Breast epithelium (tissue), 4 donors: Measurements from ENCODE around the gene MAZ. TPM values are rescaled to one million over a fixed set of nuclear protein-coding genes. Genes with fewer than 3 reads are reported as not detected.

Source experiments
- DNase-seq, 2 donors: peaks; one replicate each; pipeline ENCODE4 v3.0.0-alpha.2; 2019; ENCODE audit warnings: low spot score in 2 of 2
- H3K27ac ChIP-seq, 2 donors: fragments of 200-600 bp; sonication (generic) in 1 of 2; one replicate each; pipeline ENCODE4 v1.5.1; 2016 to 2019; ENCODE audit warnings: mild to moderate bottlenecking in 1 of 2
- H3K27me3 ChIP-seq, 2 donors: fragments of 200-600 bp; sonication (generic) in 1 of 2; one replicate each; pipeline versions ENCODE4 v1.5.1 to v1.6.0; 2017 to 2019; ENCODE audit warnings: control low read depth in 1 of 2, mild to moderate bottlenecking in 1 of 2
- H3K36me3 ChIP-seq: fragments of 200-600 bp; one replicate; pipeline ENCODE4 v1.5.1; 2019
- H3K4me1 ChIP-seq, 2 donors: fragments of 200-600 bp; sonication (generic); one replicate each; pipeline ENCODE4 v1.5.1; 2016 to 2019; ENCODE audit warnings: control low read depth in 1 of 2
- H3K4me3 ChIP-seq, 3 donors: fragments of 200-600 bp; sonication (generic); 1 replicate in 2 of 3; 2 replicates in 1 of 3; pipeline ENCODE4 v1.5.1; 2016 to 2019; ENCODE audit warnings: mild to moderate bottlenecking in 3 of 3, moderate library complexity in 2 of 3
- H3K9me3 ChIP-seq, 2 donors: fragments of 200-600 bp; sonication (generic) in 1 of 2; one replicate each; pipeline ENCODE4 v1.5.1; 2016 to 2019; ENCODE audit warnings: control low read depth in 1 of 2
- POLR2A ChIP-seq: fragments of 450-650 bp; IDR thresholded peaks from one replicate; pipeline ENCODE4 v1.6.1; 2016; ENCODE audit warnings: antibody characterized with exemption, mild to moderate bottlenecking, moderate library complexity
- POLR2AphosphoS5 ChIP-seq, 3 donors: sonication (generic); formaldehyde crosslinking; IDR thresholded peaks; one replicate each; pipeline ENCODE4 v1.6.1; 2017; ENCODE audit warnings: antibody characterized with exemption in 3 of 3
- intact Hi-C: fragments of 100-400 bp; cut with DNase I; formaldehyde crosslinking; loops from one replicate; pipeline ENCODE4 v1.15.1; 2023; ENCODE audit warnings: low total_unique reads
- total RNA-seq, 3 donors: library from RNA; depleted of rRNA; stranded (reverse); fragments of >200 nt; gene quantifications; one replicate each; pipeline ENCODE4 v1.1.0, GENCODE V29; 2016
- TF ChIP-seq, protein P1 (sequence below), 3 donors: fragments of 450-650 bp; IDR thresholded peaks; one replicate each; pipeline ENCODE4 v1.5.1; 2016 to 2017; ENCODE audit warnings: antibody characterized with exemption in 3 of 3, mild to moderate bottlenecking in 3 of 3, moderate library complexity in 3 of 3

The MAZ gene
- total RNA-seq, 3 donors from 2014 or later: 49.3 to 61.9 (median 60.0) TPM

DNA sequence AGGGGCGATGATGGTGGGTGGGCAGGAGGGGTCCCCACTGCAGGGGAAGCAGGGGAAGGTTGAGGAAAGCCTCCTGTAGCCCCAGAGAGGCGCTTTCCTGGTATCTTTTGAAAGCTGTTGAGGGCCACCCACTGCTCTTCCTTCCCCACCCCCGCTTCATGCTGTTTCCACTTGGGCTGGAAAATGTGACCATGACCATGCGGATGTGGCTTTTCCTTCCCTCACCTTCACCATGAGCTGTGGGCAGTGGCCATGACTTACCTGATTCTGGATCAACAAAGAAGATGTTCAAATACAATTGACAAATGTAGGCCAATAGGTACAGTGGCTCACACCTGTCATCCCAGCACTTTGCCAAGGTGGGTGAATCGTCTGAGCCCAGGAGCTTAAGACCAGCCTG, 27.8 kb downstream of the MAZ start:
- intact Hi-C loops: no loop called here

GRCh38 chr16:29835926-29836325, 29.6 kb downstream of the MAZ start:
- H3K4me1 ChIP-seq: no peaks in the 10 kb centered on the region
- no peaks in the 10 kb centered on the region for H3K27me3 ChIP-seq
- no peak overlapping the region for H3K4me3 ChIP-seq
- DNase-seq: no peak
- H3K27ac ChIP-seq: no peak overlapping the region
- intact Hi-C loops: no loop called here
- no peaks in the 10 kb centered on the region for H3K9me3 ChIP-seq
- H3K36me3 ChIP-seq: peaks cover 5% of the 10 kb centered on the region
- TF ChIP-seq POLR2A: no peak
- no peak for TF ChIP-seq POLR2AphosphoS5 (IDR thresholded peaks at IDR 0.05)
- TF ChIP-seq, protein P1, sequence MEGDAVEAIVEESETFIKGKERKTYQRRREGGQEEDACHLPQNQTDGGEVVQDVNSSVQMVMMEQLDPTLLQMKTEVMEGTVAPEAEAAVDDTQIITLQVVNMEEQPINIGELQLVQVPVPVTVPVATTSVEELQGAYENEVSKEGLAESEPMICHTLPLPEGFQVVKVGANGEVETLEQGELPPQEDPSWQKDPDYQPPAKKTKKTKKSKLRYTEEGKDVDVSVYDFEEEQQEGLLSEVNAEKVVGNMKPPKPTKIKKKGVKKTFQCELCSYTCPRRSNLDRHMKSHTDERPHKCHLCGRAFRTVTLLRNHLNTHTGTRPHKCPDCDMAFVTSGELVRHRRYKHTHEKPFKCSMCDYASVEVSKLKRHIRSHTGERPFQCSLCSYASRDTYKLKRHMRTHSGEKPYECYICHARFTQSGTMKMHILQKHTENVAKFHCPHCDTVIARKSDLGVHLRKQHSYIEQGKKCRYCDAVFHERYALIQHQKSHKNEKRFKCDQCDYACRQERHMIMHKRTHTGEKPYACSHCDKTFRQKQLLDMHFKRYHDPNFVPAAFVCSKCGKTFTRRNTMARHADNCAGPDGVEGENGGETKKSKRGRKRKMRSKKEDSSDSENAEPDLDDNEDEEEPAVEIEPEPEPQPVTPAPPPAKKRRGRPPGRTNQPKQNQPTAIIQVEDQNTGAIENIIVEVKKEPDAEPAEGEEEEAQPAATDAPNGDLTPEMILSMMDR (IDR thresholded peaks at IDR 0.05): no peak

More for the DNA sequence above, 27.8 kb downstream of the MAZ start:
- Histone ChIP-seq H3K27ac (no peak overlapping the region), H3K4me1 (no peaks in the 10 kb centered on the region), H3K36me3 (no peaks in the 10 kb centered on the region), H3K27me3 (no peaks in the 10 kb centered on the region), H3K9me3 (no peaks in the 10 kb centered on the region), H3K4me3 (no peak overlapping the region)
- DNase-seq: no peak
- TF ChIP-seq, protein P1 (IDR thresholded peaks at IDR 0.05): no peak
- no peak for TF ChIP-seq POLR2A
- no peak for TF ChIP-seq POLR2AphosphoS5 (IDR thresholded peaks at IDR 0.05)

- peaks cover 5% of the 10 kb centered on the region for H3K36me3 ChIP-seq
- no peak for DNase-seq
Observed at GRCh38 chr16:29836623-29837022, 30.3 kb downstream of the MAZ start.

DNA sequence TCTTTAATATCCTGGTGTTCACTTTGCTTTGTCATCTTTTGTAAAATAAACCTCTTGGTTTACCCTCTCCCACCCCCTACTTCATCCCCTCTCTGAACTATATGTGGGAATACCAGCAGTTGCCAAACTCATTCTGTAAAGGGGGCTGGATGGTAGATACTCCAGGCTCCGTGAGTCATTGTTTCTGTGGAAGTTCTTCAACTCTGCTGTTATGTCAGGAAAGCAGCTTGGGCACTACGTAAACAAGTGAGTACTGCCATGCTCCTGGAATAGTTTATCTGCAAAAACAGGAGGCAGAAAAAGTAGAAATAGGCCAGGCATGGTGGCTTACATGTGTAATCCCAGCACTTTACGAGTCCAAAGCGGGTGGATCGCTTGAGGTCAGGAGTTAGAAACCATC, 31.5 kb downstream of the MAZ start:
- H3K36me3 ChIP-seq: peaks cover 5% of the 10 kb centered on the region
- no peak overlapping the region for H3K27ac ChIP-seq
- no peak for TF ChIP-seq POLR2A
- TF ChIP-seq POLR2AphosphoS5 (IDR thresholded peaks at IDR 0.05): no peak
- TF ChIP-seq, protein P1 (IDR thresholded peaks at IDR 0.05): no peak
- intact Hi-C loops: no loop called here
- H3K4me3 ChIP-seq: no peak overlapping the region
- no peaks in the 10 kb centered on the region for H3K4me1 ChIP-seq
- H3K27me3 ChIP-seq: no peaks in the 10 kb centered on the region
- H3K9me3 ChIP-seq: no peaks in the 10 kb centered on the region
- DNase-seq: no peak

More at GRCh38 chr16:29836623-29837022, 30.3 kb downstream of the MAZ start:
- no peaks in the 10 kb centered on the region for H3K4me1 ChIP-seq
- TF ChIP-seq POLR2AphosphoS5 (IDR thresholded peaks at IDR 0.05) (no peak), POLR2A (no peak)
- intact Hi-C loops: no loop called here
- no peak overlapping the region for H3K4me3 ChIP-seq
- no peaks in the 10 kb centered on the region for H3K9me3 ChIP-seq
- H3K27me3 ChIP-seq: no peaks in the 10 kb centered on the region
- H3K27ac ChIP-seq: no peak overlapping the region

DNA sequence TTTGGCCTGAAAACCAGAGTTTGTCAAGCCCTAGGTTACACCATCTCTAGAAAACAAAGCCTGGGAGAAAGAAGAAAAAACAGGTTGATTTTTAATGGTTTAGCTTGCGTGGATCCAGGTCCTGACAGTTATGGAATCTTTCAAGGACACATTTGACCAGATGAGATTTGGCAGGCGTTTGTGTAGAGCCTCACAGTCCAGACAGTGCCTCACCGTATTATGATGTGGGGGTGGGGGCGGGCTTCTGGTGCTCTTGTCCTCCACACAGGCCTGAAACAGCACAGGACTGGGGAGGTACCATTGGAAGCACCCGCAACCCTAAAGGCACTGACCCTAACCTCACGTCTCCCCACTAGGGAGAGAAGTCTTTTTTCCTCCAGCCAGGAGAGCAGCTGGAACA, 33.5 kb downstream of the MAZ start:
- no peak for TF ChIP-seq POLR2A
- TF ChIP-seq, protein P1 (IDR thresholded peaks at IDR 0.05): no peak
- no peak for TF ChIP-seq POLR2AphosphoS5 (IDR thresholded peaks at IDR 0.05)
- intact Hi-C loops: no loop called here
- Histone ChIP-seq H3K9me3 (no peaks in the 10 kb centered on the region), H3K4me3 (no peak overlapping the region), H3K36me3 (peaks cover 5% of the 10 kb centered on the region), H3K27me3 (no peaks in the 10 kb centered on the region), H3K27ac (no peak overlapping the region), H3K4me1 (no peaks in the 10 kb centered on the region)
- DNase-seq: no peak

DNA sequence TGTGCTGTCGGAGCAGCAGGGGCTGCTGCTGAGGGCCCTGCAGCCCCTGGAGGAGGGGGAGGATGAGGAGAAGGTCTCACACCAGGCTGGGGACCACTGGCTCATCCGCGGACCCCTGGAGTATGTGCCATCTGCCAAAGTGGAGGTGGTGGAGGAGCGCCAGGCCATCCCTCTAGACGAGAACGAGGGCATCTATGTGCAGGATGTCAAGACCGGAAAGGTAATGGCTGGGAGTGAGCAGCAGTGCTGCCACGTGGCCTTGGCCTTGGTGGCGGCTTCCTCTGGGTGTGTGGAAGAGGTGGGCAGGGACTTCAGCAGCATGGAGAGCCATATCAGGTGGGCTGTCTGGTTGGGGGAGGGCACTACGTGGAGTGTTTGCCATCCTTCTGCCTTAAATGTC, 33.9 kb downstream of the MAZ start:
- DNase-seq: no peak
- H3K27me3 ChIP-seq: no peaks in the 10 kb centered on the region
- no peak overlapping the region for H3K27ac ChIP-seq
- TF ChIP-seq POLR2AphosphoS5 (IDR thresholded peaks at IDR 0.05) (no peak), POLR2A (no peak)
- TF ChIP-seq, protein P1 (IDR thresholded peaks at IDR 0.05): no peak
- H3K4me1 ChIP-seq: no peaks in the 10 kb centered on the region
- peaks cover 5% of the 10 kb centered on the region for H3K36me3 ChIP-seq
- no peak overlapping the region for H3K4me3 ChIP-seq
- H3K9me3 ChIP-seq: no peaks in the 10 kb centered on the region
- intact Hi-C loops: no loop called here
